Left lobe of liver (tissue), 2 donors: Measurements from ENCODE around the gene ZNF416. TPM values are rescaled to one million over a fixed set of nuclear protein-coding genes. Genes with fewer than 3 reads are reported as not detected.

Experiments used
- ATAC-seq: fragments of 200-7000 bp; cut with Tn5 transposase; one replicate; pipeline ENCODE4 v1.9.1; 2020; ENCODE audit warnings: mild to moderate bottlenecking, moderate library complexity
- DNase-seq: peaks from one replicate; pipeline ENCODE4 v3.0.0-alpha.2; 2020; ENCODE audit warnings: low spot score
- total RNA-seq: library from RNA; stranded (reverse); gene quantifications from one replicate; pipeline ENCODE4 v1.2.1, GENCODE V29; 2021
- donor health status: DM: no; HTN: no; CAD: no; lungs with moderate emphysema.
- donor health status: DM: no; HTN: yes; CAD: no.

ZNF416 gene
- 1.4 TPM for total RNA-seq

- ATAC-seq (peak; percentile 99), DNase-seq (peak; percentile 98)
These were observed at the start of gene ZNF416 for GRCh38 chr19:57578487-57579205. Gene ZNF416, minus strand, starts transcription at chr19:57578911. Its CDS starts 207 bp downstream, at chr19:57578704.

- no peak for ATAC-seq
These were observed 44.4 kb upstream of the ZNF416 start for GRCh38 chr19:57623091-57623490.

GRCh38 chr19:57620673-57621348 lies 42.1 kb upstream of the ZNF416 start:
- DNase-seq (no peak), ATAC-seq (no peak)

More at GRCh38 chr19:57623091-57623490, 44.4 kb upstream of the ZNF416 start:
- no peak for DNase-seq

- no peak for ATAC-seq
- no peak for DNase-seq
These were observed 36.6 kb upstream of the ZNF416 start for GRCh38 chr19:57615346-57615745.

GRCh38 chr19:57613941-57614743 lies 35.4 kb upstream of the ZNF416 start, which contains the start of gene ZNF134:
Gene ZNF134, plus strand, starts transcription at chr19:57614242. Its CDS starts 5,227 bp downstream, at chr19:57619469.
- ATAC-seq (peak; percentile 100), DNase-seq (peak; percentile 92)

GRCh38 chr19:57611113-57611512 lies 32.4 kb upstream of the ZNF416 start:
- DNase-seq = no peak
- ATAC-seq = no peak

GRCh38 chr19:57606931-57607330 lies 28.2 kb upstream of the ZNF416 start:
- DNase-seq (no peak), ATAC-seq (no peak)

- ATAC-seq (peak; percentile 99), DNase-seq (peak; percentile 93)
These were observed 21.2 kb upstream of the ZNF416 start, which contains the start of gene ZNF530 for GRCh38 chr19:57599761-57600383. Gene ZNF530, plus strand, starts transcription at chr19:57599885. Its CDS starts 4,461 bp downstream, at chr19:57604346.

- no peak for DNase-seq
- ATAC-seq = no peak
These were observed 20.7 kb upstream of the ZNF416 start for GRCh38 chr19:57599377-57599760.

GRCh38 chr19:57587529-57587928 lies 8.8 kb upstream of the ZNF416 start:
- ATAC-seq = no peak
- DNase-seq = no peak

- peak; percentile 73 for ATAC-seq
These were observed 5.1 kb upstream of the ZNF416 start, which contains the start of gene ZIK1 for GRCh38 chr19:57583521-57584416. Gene ZIK1, plus strand, starts transcription at chr19:57584145. Its CDS starts 212 bp downstream, at chr19:57584357.

GRCh38 chr19:57583104-57583520 lies 4.4 kb upstream of the ZNF416 start:
- DNase-seq (no peak), ATAC-seq (no peak)

More at GRCh38 chr19:57583521-57584416, 5.1 kb upstream of the ZNF416 start, which contains the start of gene ZIK1:
- DNase-seq = peak; percentile 67

GRCh38 chr19:57576661-57577060 lies 2.0 kb downstream of the ZNF416 start:
- DNase-seq = no peak
- ATAC-seq = no peak

- ATAC-seq = no peak
These were observed 6.2 kb downstream of the ZNF416 start for GRCh38 chr19:57572415-57572947.

GRCh38 chr19:57570707-57571106 lies 8.0 kb downstream of the ZNF416 start:
- DNase-seq = no peak
- ATAC-seq = no peak

More at GRCh38 chr19:57572415-57572947, 6.2 kb downstream of the ZNF416 start:
- no peak for DNase-seq

- no peak for DNase-seq
- no peak for ATAC-seq
These were observed 12.1 kb downstream of the ZNF416 start for GRCh38 chr19:57566396-57567265.

GRCh38 chr19:57563547-57563946 lies 15.2 kb downstream of the ZNF416 start:
- ATAC-seq = no peak
- DNase-seq = no peak

- ATAC-seq (peak; percentile 26), DNase-seq (peak; percentile 46)
These were observed 18.6 kb downstream of the ZNF416 start for GRCh38 chr19:57560049-57560491.
